Left colon (tissue), 2 donors: ENCODE results near the gene MALAT1. TPM values are rescaled to one million over a fixed set of nuclear protein-coding genes. Genes with fewer than 3 reads are reported as not detected.
"Not testable (repeated sequence)": the region's sequence is repeated elsewhere in the genome, so short reads cannot be mapped to it uniquely, and the experiment has no call there.

ENCODE experiments used
- ATAC-seq: fragments of 200-7000 bp; cut with Tn5 transposase; one replicate; pipeline ENCODE4 v1.9.1; 2020; ENCODE audit warnings: mild to moderate bottlenecking, moderate library complexity
- DNase-seq, 2 donors: peaks; one replicate each; pipeline ENCODE4 v3.0.0-alpha.2; 2020
- intact Hi-C, 2 donors: fragments of 100-400 bp; cut with DNase I in 1 of 2; cut with micrococcal nuclease in 1 of 2; formaldehyde crosslinking; loops; one replicate each; pipeline versions ENCODE4 v1.11.2 to v1.14.0; 2022; cut with DNase I, micrococcal nuclease
- total RNA-seq, 2 donors: library from RNA; stranded (reverse); fragmentation: NEBNext Ultra II Directional; extraction: Animal tissue kit (Norgen Biotek cat#: 25700); gene quantifications; one replicate each; pipeline ENCODE4 v1.2.1, GENCODE V29; 2021
- donor health status: DM: no; HTN: no; CAD: no.
- donor health status: DM: yes; HTN: yes; CAD: no.

The MALAT1 gene
- total RNA-seq, 2 donors from 2014 or later: 7,483 to 9,013 TPM

DNA sequence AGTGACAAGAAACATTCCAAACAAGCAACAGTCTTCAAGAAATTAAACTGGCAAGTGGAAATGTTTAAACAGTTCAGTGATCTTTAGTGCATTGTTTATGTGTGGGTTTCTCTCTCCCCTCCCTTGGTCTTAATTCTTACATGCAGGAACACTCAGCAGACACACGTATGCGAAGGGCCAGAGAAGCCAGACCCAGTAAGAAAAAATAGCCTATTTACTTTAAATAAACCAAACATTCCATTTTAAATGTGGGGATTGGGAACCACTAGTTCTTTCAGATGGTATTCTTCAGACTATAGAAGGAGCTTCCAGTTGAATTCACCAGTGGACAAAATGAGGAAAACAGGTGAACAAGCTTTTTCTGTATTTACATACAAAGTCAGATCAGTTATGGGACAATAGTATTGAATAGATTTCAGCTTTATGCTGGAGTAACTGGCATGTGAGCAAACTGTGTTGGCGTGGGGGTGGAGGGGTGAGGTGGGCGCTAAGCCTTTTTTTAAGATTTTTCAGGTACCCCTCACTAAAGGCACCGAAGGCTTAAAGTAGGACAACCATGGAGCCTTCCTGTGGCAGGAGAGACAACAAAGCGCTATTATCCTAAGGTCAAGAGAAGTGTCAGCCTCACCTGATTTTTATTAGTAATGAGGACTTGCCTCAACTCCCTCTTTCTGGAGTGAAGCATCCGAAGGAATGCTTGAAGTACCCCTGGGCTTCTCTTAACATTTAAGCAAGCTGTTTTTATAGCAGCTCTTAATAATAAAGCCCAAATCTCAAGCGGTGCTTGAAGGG is 6.0 kb downstream of the MALAT1 start:
- intact Hi-C loops: loop anchor here in 1 of 2 donors (5.0 kb wide), 2 partner anchors 33 to 83 kb away; partner anchors contain the start of gene NEAT1
- ATAC-seq (no peak), DNase-seq (peak in 1 of 2 donors; percentile 15)

DNA sequence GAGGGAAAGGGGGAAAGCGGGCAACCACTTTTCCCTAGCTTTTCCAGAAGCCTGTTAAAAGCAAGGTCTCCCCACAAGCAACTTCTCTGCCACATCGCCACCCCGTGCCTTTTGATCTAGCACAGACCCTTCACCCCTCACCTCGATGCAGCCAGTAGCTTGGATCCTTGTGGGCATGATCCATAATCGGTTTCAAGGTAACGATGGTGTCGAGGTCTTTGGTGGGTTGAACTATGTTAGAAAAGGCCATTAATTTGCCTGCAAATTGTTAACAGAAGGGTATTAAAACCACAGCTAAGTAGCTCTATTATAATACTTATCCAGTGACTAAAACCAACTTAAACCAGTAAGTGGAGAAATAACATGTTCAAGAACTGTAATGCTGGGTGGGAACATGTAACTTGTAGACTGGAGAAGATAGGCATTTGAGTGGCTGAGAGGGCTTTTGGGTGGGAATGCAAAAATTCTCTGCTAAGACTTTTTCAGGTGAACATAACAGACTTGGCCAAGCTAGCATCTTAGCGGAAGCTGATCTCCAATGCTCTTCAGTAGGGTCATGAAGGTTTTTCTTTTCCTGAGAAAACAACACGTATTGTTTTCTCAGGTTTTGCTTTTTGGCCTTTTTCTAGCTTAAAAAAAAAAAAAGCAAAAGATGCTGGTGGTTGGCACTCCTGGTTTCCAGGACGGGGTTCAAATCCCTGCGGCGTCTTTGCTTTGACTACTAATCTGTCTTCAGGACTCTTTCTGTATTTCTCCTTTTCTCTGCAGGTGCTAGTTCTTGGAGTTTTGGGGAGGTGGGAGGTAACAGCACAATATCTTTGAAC is 6.8 kb downstream of the MALAT1 start:
- intact Hi-C loops: loop anchor here in 1 of 2 donors (5.0 kb wide), 1 partner anchor 33 kb away; no protein-coding TSS in a partner anchor
- DNase-seq (peak in 1 of 2 donors; percentile 41), ATAC-seq (no peak)

DNA sequence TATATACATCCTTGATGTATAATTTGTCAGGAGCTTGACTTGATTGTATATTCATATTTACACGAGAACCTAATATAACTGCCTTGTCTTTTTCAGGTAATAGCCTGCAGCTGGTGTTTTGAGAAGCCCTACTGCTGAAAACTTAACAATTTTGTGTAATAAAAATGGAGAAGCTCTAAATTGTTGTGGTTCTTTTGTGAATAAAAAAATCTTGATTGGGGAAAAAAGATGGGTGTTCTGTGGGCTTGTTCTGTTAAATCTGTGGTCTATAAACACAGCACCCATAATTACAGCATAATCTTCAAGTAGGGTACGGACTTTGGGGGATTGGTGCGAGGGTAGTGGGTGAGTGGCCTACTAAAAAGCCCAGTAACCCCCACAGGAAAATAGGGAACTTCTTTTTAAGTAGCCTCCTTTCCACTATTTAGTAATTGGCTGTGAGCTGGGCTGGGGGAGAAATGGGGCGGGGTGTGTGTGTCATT is 7.5 kb downstream of the MALAT1 start:
- no peak for ATAC-seq
- intact Hi-C loops: loop anchor here in 1 of 2 donors (5.0 kb wide), 1 partner anchor 34 kb away; no protein-coding TSS in a partner anchor
- no peak for DNase-seq

DNA sequence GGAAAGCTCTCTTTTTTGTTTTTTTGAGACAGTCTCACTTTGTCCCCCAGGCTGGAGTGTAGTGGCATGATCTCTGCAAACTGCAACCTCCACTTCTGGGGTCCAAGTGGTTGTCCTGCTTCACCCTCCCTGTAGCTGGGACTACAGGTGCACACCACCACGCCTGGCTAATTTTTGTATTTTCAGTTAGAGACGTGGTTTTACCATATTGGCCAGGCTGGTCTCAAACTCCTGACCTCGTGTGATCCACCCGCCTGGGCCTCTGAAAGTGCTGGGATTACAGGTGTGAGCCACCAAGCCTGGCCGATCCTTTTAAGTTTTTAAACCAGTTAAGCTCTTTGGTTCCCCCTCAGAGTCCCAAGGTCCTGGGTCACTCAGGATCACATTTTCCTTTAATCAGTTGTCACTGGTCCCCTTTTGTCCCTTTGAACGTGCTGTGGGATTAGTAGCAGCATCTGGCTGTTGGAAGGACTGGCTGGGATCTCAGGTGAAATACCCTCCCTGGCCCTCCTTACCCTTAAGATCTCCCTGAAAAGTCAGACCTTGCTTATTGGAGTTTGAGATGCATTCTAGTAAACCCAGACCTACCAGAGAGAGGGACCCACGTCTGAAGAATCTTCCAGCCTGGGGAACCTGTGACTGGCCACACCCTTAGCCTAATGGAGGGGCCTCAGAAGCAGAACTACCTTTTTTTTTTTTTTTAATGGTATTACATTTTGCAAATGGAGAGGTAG is 8.1 kb downstream of the MALAT1 start:
- intact Hi-C loops: loop anchor here in 1 of 2 donors (5.0 kb wide), 1 partner anchor 35 kb away; no protein-coding TSS in a partner anchor
- DNase-seq (peak; percentile 55), ATAC-seq (peak; percentile 20)

GRCh38 chr11:65512311-65512710 is 13.5 kb downstream of the MALAT1 start:
- ATAC-seq, DNase-seq: not testable (repeated sequence)
- intact Hi-C loops: loop anchor here (5.0 to 10.0 kb wide), 3 partner anchors 95 to 148 kb away; no protein-coding TSS in a partner anchor

DNA sequence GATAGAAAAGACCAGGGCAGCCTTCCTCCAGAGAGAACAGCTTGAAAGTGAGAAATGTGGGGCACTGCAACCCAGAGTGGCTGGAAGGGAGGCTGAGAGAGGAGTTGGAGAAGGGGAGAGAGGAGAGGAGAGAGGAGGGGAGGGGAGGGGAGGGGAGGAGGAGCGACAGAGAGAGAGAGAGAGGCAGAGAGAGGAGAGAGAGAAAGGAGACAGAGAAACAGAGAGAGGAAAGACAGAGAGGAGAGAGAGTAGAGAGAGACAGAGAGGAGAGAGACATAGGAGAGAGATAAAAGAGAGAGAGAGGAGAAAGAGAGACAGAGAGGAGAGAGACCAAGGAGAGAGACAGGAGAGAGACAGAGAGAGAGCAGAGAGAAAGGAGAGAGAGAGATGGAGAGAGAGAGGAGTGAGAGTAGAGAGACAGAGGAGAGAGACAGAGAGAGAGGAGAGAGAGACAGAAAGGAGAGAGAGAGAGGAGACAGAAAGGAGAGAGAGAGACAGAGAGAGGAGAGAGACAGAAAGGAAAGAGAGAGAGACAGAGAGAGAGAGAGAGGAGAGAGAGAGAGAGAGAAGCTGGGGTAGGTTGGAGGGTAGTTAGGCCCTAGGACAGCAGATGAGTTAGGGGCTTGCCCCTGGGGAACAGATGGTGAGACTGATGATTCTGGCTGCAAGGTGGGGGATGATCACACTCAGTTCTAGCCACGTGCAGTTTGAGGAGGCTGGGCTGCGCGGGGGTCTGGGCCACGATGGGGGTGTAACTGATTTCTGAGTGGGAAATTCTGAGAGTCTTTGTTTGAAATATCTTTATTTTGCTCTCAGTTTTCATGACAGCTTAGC is 17.5 kb downstream of the MALAT1 start:
- DNase-seq (no peak), ATAC-seq (no peak)
- intact Hi-C loops: loop anchor here (10.0 kb wide), 2 partner anchors 142 to 152 kb away; no protein-coding TSS in a partner anchor

DNA sequence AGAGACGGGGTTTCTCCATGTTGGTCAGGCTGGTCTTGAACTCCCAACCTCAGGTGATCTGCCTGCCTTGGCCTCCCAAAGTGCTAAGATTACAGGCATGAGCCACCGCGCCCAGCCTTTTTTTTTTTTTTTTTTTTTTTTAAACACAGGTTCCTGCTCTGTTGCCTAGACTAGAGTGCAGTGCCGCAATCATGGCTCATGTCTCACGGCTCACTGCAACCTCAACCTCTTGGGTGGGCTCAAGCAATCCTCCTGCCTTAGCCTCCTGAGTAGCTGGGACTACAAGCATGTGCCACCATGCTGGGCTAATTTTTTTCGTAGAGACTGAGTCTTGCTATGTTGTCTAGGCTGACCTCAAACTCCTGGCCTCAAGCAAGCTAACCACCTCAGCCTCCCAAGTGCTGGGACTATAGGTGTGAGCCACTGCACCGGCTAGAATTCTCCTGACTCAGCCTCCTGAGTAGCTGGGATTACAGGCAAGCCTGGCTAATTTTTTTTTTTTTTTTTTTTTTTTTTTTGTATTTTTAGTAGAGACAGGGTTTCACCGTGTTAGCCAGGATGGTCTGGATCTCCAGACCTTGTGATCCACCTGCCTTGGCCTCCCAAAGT is 20.2 kb downstream of the MALAT1 start:
- DNase-seq, ATAC-seq: not testable (repeated sequence)
- intact Hi-C loops: loop anchor here (10.0 kb wide), 2 partner anchors 144 to 154 kb away; no protein-coding TSS in a partner anchor

- DNase-seq, ATAC-seq, intact Hi-C loops: not testable (repeated sequence)
These were observed 23.1 kb downstream of the MALAT1 start for GRCh38 chr11:65521777-65522521.

DNA sequence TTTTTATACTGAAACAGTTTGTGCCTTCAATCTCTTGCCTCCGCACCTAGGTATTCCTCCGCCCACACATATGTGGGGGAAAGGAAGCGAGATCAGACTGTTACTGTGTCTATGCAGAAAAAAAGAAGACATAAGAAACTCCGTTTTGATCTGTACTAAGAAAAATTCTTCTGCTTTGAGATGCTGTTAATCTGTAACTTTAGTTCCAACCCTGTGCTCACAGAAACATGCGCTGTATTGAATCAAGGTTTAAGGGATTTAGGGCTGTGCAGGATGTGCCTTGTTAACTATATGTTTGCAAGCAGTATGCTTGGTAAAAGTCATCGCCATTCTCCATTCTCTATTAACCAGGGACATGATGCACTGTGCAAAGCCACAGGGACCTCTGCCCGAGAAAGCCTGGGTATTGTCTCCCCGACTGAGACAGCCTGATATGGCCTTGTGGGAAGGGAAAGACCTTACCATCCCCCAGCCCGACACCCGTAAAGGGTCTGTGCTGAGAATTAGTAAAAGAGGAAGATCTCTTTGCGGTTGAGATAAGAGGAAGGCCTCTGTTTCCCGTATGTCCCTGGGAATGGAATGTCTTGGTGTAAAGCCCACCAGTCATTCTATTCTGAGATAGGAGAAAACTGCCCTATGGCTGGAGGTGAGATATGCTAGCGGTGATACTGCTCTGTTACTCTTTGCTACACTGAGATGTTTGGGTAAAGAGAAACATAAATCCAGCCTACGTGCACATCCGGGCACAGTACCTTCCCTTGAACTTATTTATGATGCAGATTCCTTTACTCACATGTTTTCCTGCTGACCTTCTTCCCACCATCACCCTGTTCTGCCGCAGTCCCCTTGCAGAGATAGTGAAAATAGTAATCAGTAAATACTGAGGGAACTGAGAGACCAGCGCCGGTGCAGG is 24.1 kb downstream of the MALAT1 start:
- ATAC-seq, DNase-seq, intact Hi-C loops: not testable (repeated sequence)

DNA sequence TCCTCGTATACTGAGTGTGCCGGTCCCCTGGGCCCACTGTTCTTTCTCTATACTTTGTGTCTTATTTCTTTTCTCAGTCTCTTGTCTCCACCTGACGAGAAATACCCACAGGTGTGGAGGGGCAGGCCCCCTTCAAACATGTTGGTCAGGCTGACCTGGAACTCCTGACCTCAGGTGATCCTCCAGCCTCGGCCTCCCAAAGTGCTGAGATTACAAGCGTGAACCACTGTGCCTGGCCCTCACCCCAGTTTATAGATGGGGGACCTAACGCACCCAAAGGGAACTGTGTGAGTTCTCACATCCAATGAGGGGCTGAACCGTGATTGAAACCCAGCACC is 24.8 kb downstream of the MALAT1 start:
- intact Hi-C loops, ATAC-seq, DNase-seq: not testable (repeated sequence)

DNA sequence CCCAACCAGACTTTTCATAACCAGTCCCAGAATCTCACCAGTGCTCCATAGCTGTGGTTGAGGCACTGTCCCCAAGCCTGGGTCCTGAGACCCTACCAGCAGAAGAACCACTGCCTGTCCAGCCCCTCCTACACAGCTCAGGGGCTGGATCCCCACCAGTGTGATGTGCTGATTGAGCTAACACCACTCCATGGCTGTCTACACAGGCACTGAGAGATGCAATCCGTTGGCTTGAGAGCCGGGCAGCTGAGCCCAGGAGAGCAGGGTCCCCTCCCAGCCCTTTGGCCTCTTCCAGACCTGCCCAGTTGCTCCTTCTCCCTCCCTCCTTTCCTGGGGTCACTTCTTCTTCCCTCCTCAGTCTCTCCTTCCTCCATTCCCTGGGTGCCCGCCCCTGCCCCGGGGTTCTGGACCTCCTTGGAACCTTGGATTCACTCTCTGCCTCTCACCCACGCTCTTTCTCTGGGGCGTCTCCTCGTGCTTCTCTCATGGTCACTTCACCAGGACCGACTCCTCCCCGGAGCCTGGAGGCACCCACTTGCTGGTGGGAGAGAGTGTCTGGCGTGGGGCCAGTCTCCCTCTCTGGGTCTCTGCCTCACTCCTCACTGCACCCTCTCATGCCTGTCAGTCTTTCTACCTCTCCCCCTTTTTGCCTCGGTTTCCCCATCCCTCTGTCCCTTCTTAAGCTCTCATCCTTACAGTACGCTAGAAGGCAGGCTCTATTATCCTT is 25.3 kb downstream of the MALAT1 start:
- intact Hi-C loops: no loop called here
- ATAC-seq (peak; percentile 19), DNase-seq (peak; percentile 60 to 68)

DNA sequence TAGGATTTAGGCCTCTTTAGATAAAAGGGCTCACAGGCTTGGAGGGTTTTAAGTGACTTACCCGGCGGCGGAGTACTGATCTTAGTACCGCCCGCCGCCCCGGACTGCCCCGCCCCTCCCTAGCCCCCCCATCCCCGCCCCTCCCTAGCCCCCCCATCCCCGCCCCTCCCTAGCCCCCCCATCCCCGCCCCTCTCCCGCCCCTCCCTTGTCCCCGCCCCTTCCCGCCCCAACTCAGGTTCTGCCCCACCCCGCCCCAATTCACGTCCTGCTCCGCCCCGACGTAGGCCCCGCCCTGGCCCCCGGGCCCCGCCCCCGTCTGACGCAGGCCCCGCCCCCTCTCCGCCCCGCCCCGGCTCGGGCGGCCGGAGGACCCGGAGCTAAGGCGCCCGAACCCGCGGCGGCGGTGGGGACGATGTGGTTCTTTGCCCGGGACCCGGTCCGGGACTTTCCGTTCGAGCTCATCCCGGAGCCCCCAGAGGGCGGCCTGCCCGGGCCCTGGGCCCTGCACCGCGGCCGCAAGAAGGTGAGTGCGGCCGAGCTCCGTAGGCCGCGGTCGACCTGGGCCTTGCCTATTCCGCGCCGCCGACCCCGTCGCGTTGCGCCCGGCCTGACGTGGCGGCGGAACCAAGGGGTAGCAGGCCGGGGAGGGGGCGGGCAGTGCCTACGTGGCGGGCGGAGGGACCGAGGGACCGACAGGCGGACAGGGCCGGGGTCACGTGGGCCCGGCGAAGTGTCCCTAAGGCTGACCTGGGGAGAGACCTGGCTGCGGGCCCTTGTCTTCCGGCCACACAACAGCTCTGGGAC is 26.1 kb downstream of the MALAT1 start, which contains the start of gene SCYL1:
Gene SCYL1 (plus strand): TSS at position 343 of the 805 bp plus-strand sequence. CDS start 71 bp downstream, at position 414.
- DNase-seq (peak; percentile 71 to 83), ATAC-seq (peak; percentile 95)
- intact Hi-C loops: no loop called here

- no peak for ATAC-seq
- intact Hi-C loops: no loop called here
These were observed 27.0 kb downstream of the MALAT1 start for GRCh38 chr11:65525546-65526480.

More at GRCh38 chr11:65525546-65526480, 27.0 kb downstream of the MALAT1 start:
- DNase-seq: no peak
